HG03159 (cell line): ENCODE measurements around the gene HMX1.

Experiments
- ATAC-seq: cut with Tn5 transposase; IDR thresholded peaks from one replicate; pipeline ENCODE4 v1.9.1; 2021; ENCODE audit warnings: mild to moderate bottlenecking, moderate library complexity; ENCODE audit not compliant: unreplicated experiment

HMX1 gene

GRCh38 chr4:8843597-8843996 lies 28.0 kb downstream of the HMX1 start:
- no peak for ATAC-seq

GRCh38 chr4:8842614-8843013 lies 29.0 kb downstream of the HMX1 start:
- no peak for ATAC-seq

GRCh38 chr4:8841678-8842268 lies 29.9 kb downstream of the HMX1 start:
- no peak for ATAC-seq

DNA sequence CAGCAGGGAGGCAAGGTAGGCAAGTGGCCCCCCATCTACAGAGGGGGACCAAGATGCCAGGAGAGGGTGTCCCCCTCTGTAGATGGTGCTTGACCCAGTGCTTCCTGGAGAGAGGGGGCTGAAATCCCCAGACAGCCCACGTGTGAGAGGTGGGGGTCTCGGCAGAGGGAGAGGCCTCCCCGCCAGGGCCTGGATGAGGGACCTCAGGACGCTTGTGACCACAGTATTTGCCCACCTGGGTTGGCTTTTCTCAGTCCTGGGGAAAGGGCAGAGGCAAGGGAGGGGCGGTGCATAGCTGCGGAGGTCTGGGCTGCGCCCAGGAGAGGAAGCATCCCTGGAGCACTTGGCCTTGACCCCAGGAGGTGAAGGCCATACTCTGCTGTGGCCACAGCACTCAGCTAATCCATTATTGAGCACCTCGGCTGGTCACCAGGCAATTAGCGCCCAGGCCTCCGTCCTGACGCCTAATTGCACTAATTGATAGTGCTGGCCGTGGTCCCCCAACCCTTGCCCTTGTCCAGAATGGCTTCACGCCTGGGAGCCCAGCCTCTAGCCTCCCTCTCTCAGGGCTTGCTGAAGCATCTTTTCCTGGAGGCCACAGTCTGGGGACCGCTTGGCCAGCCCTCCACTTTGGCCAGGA lies 30.7 kb downstream of the HMX1 start:
- no peak for ATAC-seq

DNA sequence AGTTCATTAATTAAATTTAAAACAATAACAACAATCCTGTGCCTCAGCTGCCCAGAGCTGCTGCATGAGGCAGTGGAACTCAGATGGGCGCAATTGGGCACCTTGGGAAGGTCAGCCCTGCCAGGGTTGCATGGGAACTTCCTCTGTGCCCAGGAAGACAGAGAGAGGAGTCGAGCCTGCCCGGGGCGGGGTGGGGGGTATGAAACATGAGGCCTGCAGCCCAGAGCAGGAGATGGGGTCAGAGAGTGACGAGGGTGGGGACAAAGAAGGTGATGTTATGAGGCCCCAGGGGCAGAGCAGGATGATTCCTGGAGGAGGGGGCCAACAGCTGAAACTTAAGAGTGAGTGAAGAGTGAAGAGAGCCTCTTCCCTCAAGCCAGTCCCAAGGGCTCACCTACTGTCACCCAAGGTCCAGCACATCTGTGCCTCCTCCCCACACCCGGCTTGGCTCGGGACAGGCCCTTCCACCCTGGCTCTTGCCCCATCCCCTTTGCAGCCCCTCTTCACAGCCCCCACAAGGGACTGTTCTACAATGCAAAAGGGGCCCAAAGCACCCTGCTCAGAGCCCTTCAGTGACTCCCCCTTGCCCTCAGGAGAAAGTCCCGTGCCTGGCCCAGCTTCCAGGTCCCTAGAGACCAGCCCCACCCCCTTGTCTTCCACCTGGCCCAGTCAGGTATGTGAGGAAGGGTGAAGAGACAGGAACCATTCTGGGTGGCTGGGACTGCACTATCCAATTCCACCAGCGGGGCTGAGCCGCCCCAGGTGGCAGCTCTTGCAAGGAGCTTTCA lies 31.4 kb downstream of the HMX1 start:
- no peak for ATAC-seq

GRCh38 chr4:8838961-8839431 lies 32.6 kb downstream of the HMX1 start:
- ATAC-seq = no peak

DNA sequence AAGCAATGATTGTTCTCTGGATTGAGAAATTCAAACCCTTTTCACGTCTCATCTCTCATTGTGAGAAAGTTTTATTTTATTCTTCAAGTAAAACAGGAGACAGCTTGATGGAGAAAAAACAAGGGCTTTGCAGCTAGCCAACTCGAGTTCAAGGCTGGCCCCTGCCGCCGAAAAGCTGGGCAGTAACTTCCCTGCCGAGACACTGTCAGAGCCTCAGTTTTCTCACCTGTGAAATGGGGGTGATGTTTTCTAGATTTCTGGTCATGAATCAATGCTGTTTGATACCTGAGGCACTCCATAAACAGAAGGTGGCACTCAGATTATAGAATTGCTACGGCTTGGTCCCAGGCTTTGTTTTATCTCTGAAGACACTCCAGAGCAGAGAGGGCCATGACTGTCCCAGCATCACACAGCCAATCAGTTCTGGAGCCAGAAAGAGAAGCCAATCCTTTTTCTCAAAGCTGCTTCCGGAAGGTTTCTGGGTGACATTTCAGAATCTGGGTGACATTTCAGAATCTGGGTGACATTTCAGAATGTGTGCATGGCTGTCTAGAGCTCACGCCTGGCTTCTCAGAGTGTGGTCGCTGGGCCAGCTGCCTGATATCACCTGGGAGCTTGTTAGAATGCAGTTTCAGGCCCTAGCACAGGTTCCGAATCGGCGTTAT lies 33.2 kb downstream of the HMX1 start:
- no peak for ATAC-seq

DNA sequence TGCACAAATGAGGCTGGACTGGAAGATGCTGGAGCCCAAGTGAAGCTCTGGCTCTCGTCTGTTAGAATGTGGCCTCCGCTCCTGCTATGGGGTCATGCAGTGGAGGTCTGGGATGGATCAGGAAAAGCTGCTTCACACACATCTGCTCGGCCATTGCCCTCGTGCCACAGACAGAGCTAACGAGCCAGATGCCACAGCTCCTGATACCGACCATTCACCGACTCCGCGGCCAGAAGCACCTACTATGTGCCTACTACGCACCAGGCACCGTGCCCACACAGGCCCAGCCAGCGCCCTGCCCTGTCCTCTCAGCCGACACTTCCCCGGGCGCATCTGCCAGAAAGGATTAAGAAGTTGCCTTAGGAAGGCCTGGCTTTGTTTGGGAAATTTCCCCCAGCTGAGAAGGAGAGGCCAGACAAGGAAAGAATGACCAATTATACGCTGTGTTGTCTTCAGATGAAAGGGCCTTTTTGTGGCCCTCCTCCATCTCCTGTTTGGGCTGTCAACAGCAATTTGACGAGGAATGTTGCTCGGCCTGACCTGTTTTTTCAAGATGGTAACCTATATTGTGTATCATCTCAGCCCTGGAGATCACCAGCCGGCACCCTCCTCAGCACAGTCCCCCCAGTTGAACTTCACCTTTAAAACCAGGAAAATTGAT lies 34.3 kb downstream of the HMX1 start:
- ATAC-seq = no peak

DNA sequence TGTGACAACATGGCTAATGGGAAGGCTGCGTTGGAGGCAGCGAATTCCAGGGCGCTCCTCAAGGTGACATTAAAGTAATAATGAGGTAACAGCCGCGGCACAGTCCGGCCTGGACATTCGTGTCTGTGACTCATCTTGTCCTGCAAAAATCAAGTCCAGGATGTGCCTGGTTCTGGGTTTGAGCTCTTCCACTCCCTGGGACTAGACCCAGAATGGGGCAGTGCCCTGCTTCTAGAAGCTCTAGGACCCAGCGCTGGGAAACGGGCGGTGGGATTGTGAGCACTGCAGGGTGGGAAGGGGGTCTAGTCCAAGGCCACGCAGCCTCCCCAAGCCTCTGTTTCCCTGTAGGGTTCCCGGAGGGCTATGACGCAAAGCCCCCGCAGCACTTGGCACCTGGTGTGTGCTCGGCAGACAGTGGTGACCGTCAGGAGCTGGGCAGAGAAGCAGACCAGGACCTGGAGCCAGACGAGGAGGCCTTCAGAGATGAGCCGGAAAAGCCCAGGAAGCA lies 34.9 kb downstream of the HMX1 start:
- ATAC-seq = no peak

- ATAC-seq = no peak
Measured at GRCh38 chr4:8835521-8836365, 35.9 kb downstream of the HMX1 start.

DNA sequence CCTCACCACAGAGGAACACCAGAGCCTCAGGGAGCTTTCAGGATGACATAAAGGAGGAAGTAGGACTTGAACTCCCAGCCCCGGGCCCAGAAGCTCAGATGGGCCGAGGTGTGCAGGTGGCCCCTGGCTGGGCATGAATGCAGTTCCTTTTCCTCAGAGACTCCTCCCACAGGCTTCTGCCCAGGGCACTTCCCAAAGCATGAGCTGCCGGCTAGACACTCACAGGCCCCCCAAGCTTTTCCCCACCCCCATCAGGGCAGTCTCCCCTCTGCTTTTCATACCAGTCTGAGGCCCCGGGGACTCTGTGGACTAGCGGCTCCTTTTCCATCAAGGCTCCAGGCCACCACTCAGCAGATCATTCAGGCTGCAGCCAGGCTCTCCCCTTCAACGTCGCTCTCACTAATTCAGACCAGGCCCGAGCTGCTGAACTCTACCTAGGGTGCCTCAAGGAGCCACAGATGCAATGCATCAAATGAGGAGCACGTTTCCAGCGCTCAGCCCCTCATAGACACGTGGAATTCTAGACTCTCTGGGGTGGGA lies 36.9 kb downstream of the HMX1 start:
- ATAC-seq = no peak

- no peak for ATAC-seq
Measured at GRCh38 chr4:8832113-8832915, 39.3 kb downstream of the HMX1 start.

DNA sequence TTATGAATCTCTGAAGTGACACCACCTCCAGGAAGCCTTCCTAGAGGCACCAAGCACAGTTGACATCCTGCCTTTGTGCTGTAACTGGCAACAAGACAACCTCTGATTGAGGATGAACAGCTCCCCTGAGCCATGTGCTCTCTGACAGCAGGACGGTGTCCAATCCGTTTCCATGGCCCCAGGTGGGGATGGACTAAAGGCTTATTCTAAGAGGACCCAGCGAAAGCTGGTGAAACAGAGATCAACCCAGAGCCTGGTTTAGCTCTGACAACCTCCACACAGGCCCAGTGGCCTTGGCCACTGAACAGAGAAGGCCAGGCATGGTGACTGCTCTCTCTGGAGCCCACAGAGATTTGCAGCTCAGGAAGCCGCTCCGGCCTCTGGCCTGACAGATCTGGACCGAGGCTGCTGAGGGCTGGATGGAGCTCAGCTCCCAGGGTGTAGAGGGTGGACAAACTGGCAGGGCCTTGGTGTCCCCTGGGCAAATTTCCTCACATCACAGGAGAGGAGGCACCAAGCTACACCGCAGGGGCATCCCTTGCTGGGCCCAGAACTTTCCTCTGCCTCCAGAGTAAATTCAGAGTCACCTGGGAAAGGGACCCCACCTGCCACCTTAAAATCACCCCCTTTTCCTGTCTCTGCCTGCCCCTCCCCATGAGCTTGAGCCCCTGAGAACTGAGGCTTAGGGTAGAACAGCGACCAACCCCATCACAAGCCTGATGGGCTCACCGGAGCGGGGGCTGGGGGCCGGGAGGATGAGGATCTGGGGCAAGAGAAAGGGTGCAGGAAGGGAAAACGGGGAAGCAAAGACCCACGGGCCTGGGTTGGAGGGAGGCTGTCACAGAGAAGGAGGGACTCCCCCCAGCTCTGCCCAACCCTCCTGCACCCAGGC lies 40.2 kb downstream of the HMX1 start:
- no peak for ATAC-seq

DNA sequence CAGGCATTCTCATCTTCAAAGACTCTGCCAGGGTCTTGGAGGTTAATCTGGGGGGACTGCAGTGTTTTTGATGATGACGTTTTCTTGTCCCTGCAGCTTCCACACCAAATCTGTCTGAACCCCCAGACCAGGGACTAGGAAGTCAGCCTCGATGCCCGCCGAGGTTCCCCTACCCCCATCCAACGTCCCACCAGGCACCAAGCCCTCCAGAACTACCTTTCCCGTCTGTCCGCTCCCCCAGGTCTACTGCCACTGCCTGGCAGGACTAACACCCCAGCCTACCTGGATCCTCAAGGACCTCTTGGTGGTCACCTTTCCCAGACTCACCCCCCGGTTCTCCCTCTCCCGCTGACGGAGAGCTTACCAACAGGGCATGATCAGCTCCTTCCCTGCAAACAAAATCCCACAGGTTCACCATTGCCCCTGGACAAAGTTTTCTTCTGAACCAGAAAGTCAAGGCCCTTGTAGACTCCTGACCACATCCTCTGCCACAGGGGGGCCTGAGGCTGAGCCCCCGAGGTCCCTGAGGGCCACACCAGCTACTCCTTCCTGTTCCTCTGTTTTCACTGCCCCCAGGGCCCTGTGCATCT lies 40.9 kb downstream of the HMX1 start:
- ATAC-seq = no peak

GRCh38 chr4:8830056-8830455 lies 41.6 kb downstream of the HMX1 start:
- ATAC-seq = no peak

GRCh38 chr4:8829584-8829983 lies 42.1 kb downstream of the HMX1 start:
- ATAC-seq = no peak

DNA sequence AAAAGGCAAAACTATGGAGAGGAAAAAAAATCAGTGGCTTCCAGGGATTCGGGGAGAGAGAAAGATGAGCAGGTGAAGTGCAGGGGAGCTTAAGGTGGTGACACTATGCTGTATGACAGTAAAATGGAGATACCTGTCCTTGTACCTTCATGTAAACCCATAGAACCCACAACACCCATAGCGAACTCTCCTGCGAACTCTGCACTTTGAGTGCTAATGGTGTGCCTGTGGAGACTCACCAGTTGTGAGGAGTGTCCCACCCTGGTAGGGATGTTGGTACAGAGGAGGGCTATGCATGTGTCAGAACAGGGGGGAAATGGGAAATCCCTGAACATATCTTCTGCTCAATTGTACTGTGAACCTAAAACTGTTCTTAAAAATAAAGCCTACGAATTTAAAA lies 42.8 kb downstream of the HMX1 start:
- no peak for ATAC-seq
